K562 (cell line): Measurements from ENCODE around the gene NDFIP1. TPM values are rescaled to one million over a fixed set of nuclear protein-coding genes. Genes with fewer than 3 reads are reported as not detected.

ENCODE experiments used
- ATF3 ChIP-seq, 2 experiments: fragments of 450-650 bp in 1 of 2; sonication (generic) in 1 of 2; formaldehyde crosslinking in 1 of 2; IDR thresholded peaks in 1 of 2; conservative IDR thresholded peaks in 1 of 2; 2 replicates each; pipeline versions ENCODE4 v1.6.1 to v1.8.1; 2016 to 2023; ENCODE audit warnings: mild to moderate bottlenecking in 2 of 2, moderate library complexity in 2 of 2, inconsistent platforms in 1 of 2, missing genetic modification reagents in 1 of 2
- CEBPG ChIP-seq, 3 experiments: fragments of 200-800 bp in 1 of 3; sonication (Bioruptor generic) in 1 of 3; sonication (generic) in 1 of 3; formaldehyde crosslinking in 1 of 3; IDR thresholded peaks in 2 of 3; conservative IDR thresholded peaks in 1 of 3; 2 replicates each; pipeline versions ENCODE4 v1.6.1 to v1.8.0; 2016 to 2022; ENCODE audit warnings: missing compliant biosample characterization in 2 of 3, missing genetic modification characterization in 2 of 3, mild to moderate bottlenecking in 1 of 3, missing genetic modification reagents in 1 of 3
- CGGBP1 ChIP-seq: fragments of 250-450 bp; sonication (Bioruptor Pico); IDR thresholded peaks from 2 replicates; pipeline ENCODE4 v1.9.0; 2021; ENCODE audit warnings: mild to moderate bottlenecking
- CHAMP1 ChIP-seq: fragments of 450-650 bp; IDR thresholded peaks from 2 replicates; pipeline ENCODE4 v1.6.1; 2016; ENCODE audit warnings: mild to moderate bottlenecking
- GTF2F1 ChIP-seq: IDR thresholded peaks from 2 replicates; pipeline ENCODE4 v1.6.1; 2011; ENCODE audit warnings: low read depth, low read length, improper control_type of control experiment
- KHSRP ChIP-seq: fragments of 450-650 bp; IDR thresholded peaks from 2 replicates; pipeline ENCODE4 v1.6.1; 2017
- MCM3 ChIP-seq: fragments of 450-650 bp; IDR thresholded peaks from 2 replicates; pipeline ENCODE4 v1.6.1; 2016
- SMAD1 ChIP-seq: fragments of 150-350 bp; IDR thresholded peaks from 2 replicates; pipeline ENCODE4 v1.6.1; 2014; ENCODE audit warnings: low read length, low read depth; ENCODE audit not compliant: partially characterized antibody
- TAF15 ChIP-seq: fragments of 200-400 bp; formaldehyde crosslinking; IDR thresholded peaks from 2 replicates; pipeline ENCODE4 v1.6.1; 2017; ENCODE audit warnings: mild to moderate bottlenecking, low read depth, low read length, moderate library complexity
- TFAM ChIP-seq: fragments of 250-450 bp; sonication (Bioruptor Pico); conservative IDR thresholded peaks from 2 replicates; pipeline ENCODE4 v1.5.0; 2021; ENCODE audit warnings: mild to moderate bottlenecking, moderate library complexity
- ZBTB40 ChIP-seq, 2 experiments: fragments of 450-650 bp in 1 of 2; sonication (generic) in 1 of 2; formaldehyde crosslinking in 1 of 2; IDR thresholded peaks; 2 replicates each; pipeline versions ENCODE4 v1.7.1 to v1.9.0; 2016 to 2022; ENCODE audit warnings: inconsistent platforms in 1 of 2, mild to moderate bottlenecking in 1 of 2, missing genetic modification reagents in 1 of 2
- ZNF124 ChIP-seq: sonication (generic); formaldehyde crosslinking; IDR thresholded peaks from 2 replicates; pipeline ENCODE4 v1.8.1; 2022; ENCODE audit warnings: missing genetic modification reagents
- polyA plus RNA-seq, 8 experiments: library from polyadenylated mRNA; depleted of rRNA in 4 of 8; stranded (reverse) in 5 of 8; unstranded in 3 of 8; fragments of >200 nt; fragmentation: Nextera tagmentation in 2 of 8; fragmentation: Illumina TruSeq in 1 of 8; extraction: Ambion mirVana in 2 of 8; extraction: Trizol in 1 of 8; gene quantifications; 2 replicates each; pipeline versions ENCODE4 v1.2.1 to v1.2.3, GENCODE V29; 2011 to 2014; ENCODE audit warnings: inconsistent platforms in 1 of 8, missing spikeins in 1 of 8
- total RNA-seq, 7 experiments: library from RNA; depleted of rRNA in 6 of 7; stranded (reverse); fragments of >200 nt in 6 of 7; fragmentation: Illumina TruSeq in 2 of 7; extraction: Trizol in 2 of 7; gene quantifications; 2 replicates each; pipeline versions ENCODE4 v1.2.1 to v1.2.3, GENCODE V29; 2011 to 2021; ENCODE audit warnings: low replicate concordance in 1 of 7

NDFIP1 gene
- total and polyA plus RNA-seq, 9 of the 15 experiments (the other 6 are each of a cell fraction or from before 2014, with no cell fraction given) = 5.3 to 37.5 (median 31.9) TPM

GRCh38 chr5:142108432-142109330 is at the start of gene NDFIP1 (continued):
- TF ChIP-seq CEBPG (CRISPR knock-in tag; IDR thresholded peaks at IDR 0.05) (0 out of 2 replicates have a peak, but pooled peaks have one; percentile 23), CEBPG (tag; conservative IDR thresholded peaks at IDR 0.05 in 1 of 2, IDR thresholded peaks at IDR 0.05 in 1 of 2) (no peak), GTF2F1 (no peak), KHSRP (no peak), MCM3 (no peak), CHAMP1 (no peak), ZBTB40 (IDR thresholded peaks at IDR 0.05) (peak; percentile 83; the same call in 1 of the 2 replicates), ZBTB40 (CRISPR knock-in tag; IDR thresholded peaks at IDR 0.05) (no peak; the same call in none of the 2 replicates), TFAM (CRISPR knock-in tag) (no peak), CGGBP1 (CRISPR knock-in tag) (peak; percentile 62; the same call in 1 of the 2 replicates), ATF3 (IDR thresholded peaks at IDR 0.05) (no peak), ATF3 (CRISPR knock-in tag; conservative IDR thresholded peaks at IDR 0.05) (peak; percentile 70; the same call in 1 of the 2 replicates), ZNF124 (CRISPR knock-in tag) (no peak), SMAD1 (no peak), TAF15 (no peak)
